Pancreas (tissue), 10 donors: ENCODE data around the gene RELCH. TPM values are rescaled to one million over a fixed set of nuclear protein-coding genes. Genes with fewer than 3 reads are reported as not detected.

Experiments
- ATAC-seq, 4 donors: fragments of 200-7000 bp; cut with Tn5 transposase; one replicate each; pipeline versions ENCODE4 v1.8.0 to v1.9.1; 2020; ENCODE audit warnings: mild to moderate bottlenecking in 4 of 4, moderate library complexity in 4 of 4
- DNase-seq, 6 donors: peaks; one replicate each; pipeline ENCODE4 v3.0.0-alpha.2; 2020
- FAIRE-seq: peaks from 2 replicates; lab custom pipeline; 2012; peaks lifted over from hg19 to GRCh38; lab: Jason Lieb, UNC
- H3K27ac ChIP-seq, 4 donors: fragments of 200-600 bp; sonication (generic); 1 replicate in 3 of 4; 2 replicates in 1 of 4; pipeline versions ENCODE4 v1.5.0 to v1.8.0; 2020
- H3K27me3 ChIP-seq, 4 donors: fragments of 200-600 bp; one replicate each; pipeline ENCODE4 v1.8.0; 2021
- H3K36me3 ChIP-seq, 3 donors: fragments of 200-600 bp; sonication (generic) in 1 of 3; one replicate each; pipeline versions ENCODE4 v1.5.0 to v1.8.0; 2020 to 2021
- H3K4me1 ChIP-seq, 3 donors: fragments of 200-600 bp; one replicate each; pipeline ENCODE4 v1.8.0; 2021
- H3K4me3 ChIP-seq, 4 donors: fragments of 200-600 bp; sonication (generic) in 2 of 4; one replicate each; pipeline versions ENCODE4 v1.5.0 to v1.8.0; 2020 to 2021
- H3K9me3 ChIP-seq, 4 donors: fragments of 200-600 bp; one replicate each; pipeline ENCODE4 v1.8.0; 2021
- CTCF ChIP-seq, 4 donors: fragments of 200-600 bp; sonication (generic) in 3 of 4; IDR thresholded peaks; one replicate each; pipeline versions ENCODE4 v1.5.0 to v1.8.0; 2021; ENCODE audit warnings: antibody characterized with exemption in 4 of 4
- WGBS, 2 donors: extraction: QIAGEN DNeasy Blood & Tissue Kit; methylation state at CpG; one replicate each; pipeline ENCODE4 v1.1.7; 2013; 5-methylcytosine and 5-hydroxymethylcytosine counted together
- intact Hi-C, 3 donors: fragments of 100-400 bp; cut with DNase I; formaldehyde crosslinking; loops; one replicate each; pipeline versions ENCODE4 v1.11.1 to v1.14.2; 2022
- polyA plus RNA-seq, 2 donors: library from polyadenylated mRNA; stranded (reverse); fragments of 200-250 nt; gene quantifications; one replicate each; pipeline ENCODE4 v1.2.3, GENCODE V29; 2013
- total RNA-seq, 6 donors: library from RNA; stranded (reverse); fragmentation: NEBNext Ultra II Directional in 4 of 6; extraction: Animal tissue kit (Norgen Biotek cat#: 25700) in 4 of 6; gene quantifications; one replicate each; pipeline versions ENCODE4 v1.2.1 to v1.2.4, GENCODE V29; 2021 to 2023
- donor health status: healthy with polysubstance abuse.
- donor health status: DM: no; HTN: no; CAD: no; lungs with moderate emphysema.
- donor health status: DM: no; HTN: no; CAD: no.
- donor health status: control.
- donor health status: control.
- donor health status: Bipolar disorder and iron deficiency.
- donor health status: DM: yes; HTN: yes; CAD: no.
- donor health status: DM: no; HTN: no; CAD: no.
- donor health status: DM: no; HTN: no; CAD: no.
- donor health status: DM: yes; HTN: yes; CAD: no.

Gene RELCH
- total and polyA plus RNA-seq, 8 donors: 8.1 to 18.2 (median 12.6) TPM

GRCh38 chr18:62281684-62282083, 94.6 kb downstream of the RELCH start:
- FAIRE-seq (peak; percentile 91), DNase-seq (no peak), ATAC-seq (peak in 2 of 4 donors; percentile 27 to 41)
- Histone ChIP-seq H3K27me3 (no peaks in the 10 kb centered on the region), H3K36me3 (peaks cover 0 to 4% (median 0%) of the 10 kb centered on the region in 3 donors), H3K9me3 (no peaks in the 10 kb centered on the region), H3K27ac (no peak overlapping the region), H3K4me1 (no peaks in the 10 kb centered on the region), H3K4me3 (no peak overlapping the region)
- intact Hi-C loops: no loop called here
- no peak for TF ChIP-seq CTCF (IDR thresholded peaks at IDR 0.05)
- WGBS, 2 donors: 85 to 94% methylated on average over 1 of the region's 1 CpG

GRCh38 chr18:62282188-62282629, 95.2 kb downstream of the RELCH start:
- ATAC-seq: no peak
- no peak for TF ChIP-seq CTCF (IDR thresholded peaks at IDR 0.05)
- Histone ChIP-seq H3K4me1 (peaks cover 0 to under 1% (median 0%) of the 10 kb centered on the region in 3 donors), H3K9me3 (no peaks in the 10 kb centered on the region), H3K27ac (no peak overlapping the region), H3K36me3 (peaks cover 0 to 4% (median 0%) of the 10 kb centered on the region in 3 donors), H3K27me3 (no peaks in the 10 kb centered on the region), H3K4me3 (no peak overlapping the region)
- DNase-seq: no peak
- FAIRE-seq: no peak
- 91 to 94% methylated on average over 2 of the region's 2 CpGs for WGBS, 2 donors
- intact Hi-C loops: no loop called here

GRCh38 chr18:62284637-62285036, 97.6 kb downstream of the RELCH start:
- 91 to 94% methylated on average over 3 of the region's 3 CpGs for WGBS, 2 donors
- intact Hi-C loops: no loop called here
- Histone ChIP-seq H3K27me3 (no peaks in the 10 kb centered on the region), H3K36me3 (peaks cover 0 to 4% (median 0%) of the 10 kb centered on the region in 3 donors), H3K27ac (no peak overlapping the region), H3K4me3 (no peak overlapping the region), H3K9me3 (no peaks in the 10 kb centered on the region), H3K4me1 (peaks cover 0 to 3% (median 3%) of the 10 kb centered on the region in 3 donors)
- DNase-seq (no peak), ATAC-seq (no peak), FAIRE-seq (no peak)
- no peak for TF ChIP-seq CTCF (IDR thresholded peaks at IDR 0.05)

- no peak for DNase-seq
- TF ChIP-seq CTCF (IDR thresholded peaks at IDR 0.05): no peak
- ATAC-seq: no peak
- WGBS, 2 donors: 92 to 98% methylated on average over 6 of the region's 6 CpGs
- no peak for FAIRE-seq
- Histone ChIP-seq H3K9me3 (no peaks in the 10 kb centered on the region), H3K27me3 (no peaks in the 10 kb centered on the region), H3K4me1 (peaks cover 0 to 3% (median 3%) of the 10 kb centered on the region in 3 donors), H3K4me3 (no peak overlapping the region), H3K27ac (no peak overlapping the region), H3K36me3 (peaks cover 0 to 4% (median 0%) of the 10 kb centered on the region in 3 donors)
- intact Hi-C loops: no loop called here
Observed at GRCh38 chr18:62285281-62285680, 98.2 kb downstream of the RELCH start.
